ENCODE results near the gene NTF4. TPM values are rescaled to one million over a fixed set of nuclear protein-coding genes. Genes with fewer than 3 reads are reported as not detected.

The NTF4 gene
- polyA plus RNA-seq, 2 of the 4 experiments (the other 2 are of a cell fraction) = 0.37 to 1.0 TPM

DNA sequence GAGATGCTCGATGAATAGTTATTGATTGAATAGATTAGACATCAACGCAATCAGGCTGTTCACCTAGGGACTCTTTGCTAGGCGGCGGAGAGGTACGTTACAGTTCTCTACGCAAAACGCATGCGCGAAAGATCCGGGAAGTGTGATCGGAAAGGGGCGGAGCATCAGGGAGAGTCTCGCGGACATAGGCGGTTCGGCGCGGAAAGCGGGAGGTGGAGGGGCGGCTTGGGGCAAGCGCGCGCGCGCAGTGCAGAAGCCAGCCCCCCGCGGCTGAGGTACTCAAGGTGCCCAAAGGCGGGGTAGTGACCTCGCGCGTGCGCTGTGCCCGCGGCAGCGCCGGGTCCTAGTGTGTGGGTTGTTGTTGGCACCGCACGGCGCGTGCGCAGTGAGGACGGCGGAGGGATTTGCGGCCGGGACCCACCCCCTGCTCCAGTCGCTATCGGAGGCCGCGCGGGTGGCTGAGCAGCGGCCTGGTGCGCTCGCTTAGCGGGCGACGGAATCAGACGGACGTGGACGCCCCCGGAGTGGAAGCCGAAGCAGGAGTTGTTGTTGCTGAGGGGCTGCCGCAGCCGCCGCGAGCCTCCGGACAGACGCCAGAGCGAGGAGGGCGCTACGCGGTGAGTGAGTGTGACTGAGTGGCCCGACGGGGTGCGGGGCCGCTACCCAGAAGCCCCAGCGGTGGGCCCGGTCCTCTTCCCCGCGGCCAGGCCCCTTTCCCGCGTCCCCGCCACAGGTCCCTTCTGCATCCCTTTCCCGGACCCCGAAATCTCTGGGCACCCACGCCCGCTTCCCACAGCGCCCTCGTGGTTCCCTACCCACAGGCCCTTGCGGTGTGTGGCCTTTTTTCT lies 20.6 kb upstream of the NTF4 start, which contains the start of gene SNRNP70 (continued):
- TF ChIP-seq RNF2 (IDR thresholded peaks at IDR 0.05; ENCODE audit: borderline replicate concordance, low read depth) (no peak), NPAS2 (CRISPR knock-in tag; IDR thresholded peaks at IDR 0.05; ENCODE audit: borderline replicate concordance) (no peak), CBX8 (IDR thresholded peaks at IDR 0.05) (no peak), ZNF302 (CRISPR knock-in tag; IDR thresholded peaks at IDR 0.05) (no peak), SMC3 (IDR thresholded peaks at IDR 0.05) (no peak), JUN (IDR thresholded peaks at IDR 0.05) (peak; percentile 95 to 98), KDM1A (IDR thresholded peaks at IDR 0.05; ENCODE audit: low read depth) (no peak), NFE2L2 (conservative IDR thresholded peaks at IDR 0.05; ENCODE audit: low read length) (no peak), ZFP36 (IDR thresholded peaks at IDR 0.05; ENCODE audit: borderline replicate concordance, partially characterized antibody) (no peak), TFCP2L1 (CRISPR knock-in tag; IDR thresholded peaks at IDR 0.05) (no peak), HOXA7 (CRISPR knock-in tag; IDR thresholded peaks at IDR 0.05) (peak; percentile 44; the same call in 1 of the 2 replicates), POLR2A (IDR thresholded peaks at IDR 0.05; ENCODE audit: low read length) (peak; percentile 94), BHLHE40 (IDR thresholded peaks at IDR 0.05; ENCODE audit: low read depth, low read length) (no peak), KDM5A (IDR thresholded peaks at IDR 0.05) (no peak), ZC3H11A (IDR thresholded peaks at IDR 0.05) (no peak), PHF8 (IDR thresholded peaks at IDR 0.05; ENCODE audit: borderline replicate concordance, low read depth) (peak; percentile 99)
- TF ChIP-seq, protein P1, sequence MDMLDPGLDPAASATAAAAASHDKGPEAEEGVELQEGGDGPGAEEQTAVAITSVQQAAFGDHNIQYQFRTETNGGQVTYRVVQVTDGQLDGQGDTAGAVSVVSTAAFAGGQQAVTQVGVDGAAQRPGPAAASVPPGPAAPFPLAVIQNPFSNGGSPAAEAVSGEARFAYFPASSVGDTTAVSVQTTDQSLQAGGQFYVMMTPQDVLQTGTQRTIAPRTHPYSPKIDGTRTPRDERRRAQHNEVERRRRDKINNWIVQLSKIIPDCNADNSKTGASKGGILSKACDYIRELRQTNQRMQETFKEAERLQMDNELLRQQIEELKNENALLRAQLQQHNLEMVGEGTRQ (IDR thresholded peaks at IDR 0.05) = no peak; the same call in 1 of the 2 replicates
- TF ChIP-seq, protein P2, sequence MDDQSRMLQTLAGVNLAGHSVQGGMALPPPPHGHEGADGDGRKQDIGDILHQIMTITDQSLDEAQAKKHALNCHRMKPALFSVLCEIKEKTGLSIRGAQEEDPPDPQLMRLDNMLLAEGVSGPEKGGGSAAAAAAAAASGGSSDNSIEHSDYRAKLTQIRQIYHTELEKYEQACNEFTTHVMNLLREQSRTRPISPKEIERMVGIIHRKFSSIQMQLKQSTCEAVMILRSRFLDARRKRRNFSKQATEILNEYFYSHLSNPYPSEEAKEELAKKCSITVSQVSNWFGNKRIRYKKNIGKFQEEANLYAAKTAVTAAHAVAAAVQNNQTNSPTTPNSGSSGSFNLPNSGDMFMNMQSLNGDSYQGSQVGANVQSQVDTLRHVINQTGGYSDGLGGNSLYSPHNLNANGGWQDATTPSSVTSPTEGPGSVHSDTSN (IDR thresholded peaks at IDR 0.05) = peak; percentile 92
- TF ChIP-seq, protein P3, sequence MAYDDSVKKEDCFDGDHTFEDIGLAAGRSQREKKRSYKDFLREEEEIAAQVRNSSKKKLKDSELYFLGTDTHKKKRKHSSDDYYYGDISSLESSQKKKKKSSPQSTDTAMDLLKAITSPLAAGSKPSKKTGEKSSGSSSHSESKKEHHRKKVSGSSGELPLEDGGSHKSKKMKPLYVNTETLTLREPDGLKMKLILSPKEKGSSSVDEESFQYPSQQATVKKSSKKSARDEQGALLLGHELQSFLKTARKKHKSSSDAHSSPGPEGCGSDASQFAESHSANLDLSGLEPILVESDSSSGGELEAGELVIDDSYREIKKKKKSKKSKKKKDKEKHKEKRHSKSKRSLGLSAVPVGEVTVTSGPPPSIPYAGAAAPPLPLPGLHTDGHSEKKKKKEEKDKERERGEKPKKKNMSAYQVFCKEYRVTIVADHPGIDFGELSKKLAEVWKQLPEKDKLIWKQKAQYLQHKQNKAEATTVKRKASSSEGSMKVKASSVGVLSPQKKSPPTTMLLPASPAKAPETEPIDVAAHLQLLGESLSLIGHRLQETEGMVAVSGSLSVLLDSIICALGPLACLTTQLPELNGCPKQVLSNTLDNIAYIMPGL (CRISPR knock-in tag; IDR thresholded peaks at IDR 0.05; ENCODE audit: borderline replicate concordance) = peak; percentile 95
- TF ChIP-seq, protein P4, sequence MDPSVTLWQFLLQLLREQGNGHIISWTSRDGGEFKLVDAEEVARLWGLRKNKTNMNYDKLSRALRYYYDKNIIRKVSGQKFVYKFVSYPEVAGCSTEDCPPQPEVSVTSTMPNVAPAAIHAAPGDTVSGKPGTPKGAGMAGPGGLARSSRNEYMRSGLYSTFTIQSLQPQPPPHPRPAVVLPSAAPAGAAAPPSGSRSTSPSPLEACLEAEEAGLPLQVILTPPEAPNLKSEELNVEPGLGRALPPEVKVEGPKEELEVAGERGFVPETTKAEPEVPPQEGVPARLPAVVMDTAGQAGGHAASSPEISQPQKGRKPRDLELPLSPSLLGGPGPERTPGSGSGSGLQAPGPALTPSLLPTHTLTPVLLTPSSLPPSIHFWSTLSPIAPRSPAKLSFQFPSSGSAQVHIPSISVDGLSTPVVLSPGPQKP (IDR thresholded peaks at IDR 0.05; ENCODE audit: low read depth, low read length) = no peak
- TF ChIP-seq, protein P5, sequence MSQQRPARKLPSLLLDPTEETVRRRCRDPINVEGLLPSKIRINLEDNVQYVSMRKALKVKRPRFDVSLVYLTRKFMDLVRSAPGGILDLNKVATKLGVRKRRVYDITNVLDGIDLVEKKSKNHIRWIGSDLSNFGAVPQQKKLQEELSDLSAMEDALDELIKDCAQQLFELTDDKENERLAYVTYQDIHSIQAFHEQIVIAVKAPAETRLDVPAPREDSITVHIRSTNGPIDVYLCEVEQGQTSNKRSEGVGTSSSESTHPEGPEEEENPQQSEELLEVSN (IDR thresholded peaks at IDR 0.05; ENCODE audit: borderline replicate concordance, low read depth) = peak; percentile 77
- TF ChIP-seq, protein P6, sequence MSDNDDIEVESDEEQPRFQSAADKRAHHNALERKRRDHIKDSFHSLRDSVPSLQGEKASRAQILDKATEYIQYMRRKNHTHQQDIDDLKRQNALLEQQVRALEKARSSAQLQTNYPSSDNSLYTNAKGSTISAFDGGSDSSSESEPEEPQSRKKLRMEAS (IDR thresholded peaks at IDR 0.05) = peak; percentile 96
